ENCODE data around the gene VIL1. TPM values are rescaled to one million over a fixed set of nuclear protein-coding genes. Genes with fewer than 3 reads are reported as not detected.
A peak's percentile ranks its signal among the peaks of the same experiment; 100 is the strongest.

The VIL1 gene
- total and polyA plus RNA-seq, 2 of the 13 experiments (the other 11 are each of a cell fraction or from before 2014, with no cell fraction given) = 287 to 301 TPM

DNA sequence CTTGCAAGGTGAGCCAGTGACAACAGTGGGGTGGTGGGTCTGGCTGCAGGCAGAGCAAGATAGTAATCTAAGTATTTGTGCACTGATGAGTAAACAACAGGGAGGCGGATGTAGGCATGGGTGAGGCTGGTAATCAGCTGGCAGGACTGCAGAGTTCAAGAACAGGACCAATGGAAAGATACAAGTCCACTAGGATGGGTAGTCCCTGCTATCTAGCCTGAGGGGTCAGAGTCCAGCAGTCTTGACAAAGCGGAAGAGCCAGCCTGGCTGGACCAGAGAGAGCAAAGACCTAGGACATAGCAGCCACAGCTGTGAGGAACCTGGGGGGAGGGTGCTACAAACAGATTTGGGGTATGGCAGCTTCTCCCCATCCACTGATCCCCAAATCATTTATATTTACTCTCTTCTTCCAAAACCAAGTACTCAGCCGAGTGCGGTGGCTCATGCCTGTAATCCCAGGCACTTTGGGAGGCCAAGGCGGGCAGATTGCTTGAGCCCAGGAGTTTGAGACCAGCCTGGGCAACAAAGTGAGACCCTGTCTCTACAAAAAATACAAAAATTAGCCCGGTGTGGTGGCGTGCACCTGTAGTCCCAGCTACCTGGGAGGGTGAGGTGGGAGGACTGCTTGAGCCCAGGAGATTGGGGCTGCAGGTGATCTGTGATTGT is 25.9 kb downstream of the VIL1 start (continued):
- TF ChIP-seq HMGXB3 (CRISPR knock-in tag; IDR thresholded peaks at IDR 0.05; ENCODE audit: borderline replicate concordance) (peak; percentile 80; the same call in 1 of the 2 replicates), NFIB (CRISPR knock-in tag; IDR thresholded peaks at IDR 0.05; ENCODE audit: borderline replicate concordance) (no peak), CTCF (CRISPR knock-in tag; IDR thresholded peaks at IDR 0.05) (peak; percentile 36), ZSCAN21 (CRISPR knock-in tag; IDR thresholded peaks at IDR 0.05; ENCODE audit: borderline replicate concordance) (peak; percentile 87), KMT2A (CRISPR knock-in tag; IDR thresholded peaks at IDR 0.05) (no peak), ZNF124 (CRISPR knock-in tag; IDR thresholded peaks at IDR 0.05) (peak; percentile 43; the same call in 1 of the 2 replicates), NR2F6 (IDR thresholded peaks at IDR 0.05) (peak; percentile 92), NR2F6 (CRISPR knock-in tag; IDR thresholded peaks at IDR 0.05) (peak; percentile 94), RFX5 (IDR thresholded peaks at IDR 0.05; ENCODE audit: low read depth, low read length) (no peak), ZNF33A (CRISPR knock-in tag; IDR thresholded peaks at IDR 0.05; ENCODE audit: borderline replicate concordance) (no peak), SIX1 (CRISPR knock-in tag; IDR thresholded peaks at IDR 0.05; ENCODE audit: borderline replicate concordance) (peak; percentile 63; the same call in 1 of the 2 replicates), ZBTB3 (CRISPR knock-in tag; IDR thresholded peaks at IDR 0.05; ENCODE audit: borderline replicate concordance, low read depth) (peak; percentile 90), PAX8 (CRISPR knock-in tag; IDR thresholded peaks at IDR 0.05; ENCODE audit: borderline replicate concordance) (peak; percentile 95; the same call in 1 of the 2 replicates), ZNF570 (CRISPR knock-in tag; IDR thresholded peaks at IDR 0.05; ENCODE audit: borderline replicate concordance) (no peak), ZNF275 (CRISPR knock-in tag; IDR thresholded peaks at IDR 0.05; ENCODE audit: borderline replicate concordance) (peak; percentile 92; the same call in 1 of the 2 replicates), SNRNP70 (IDR thresholded peaks at IDR 0.05; ENCODE audit: low read depth, low read length) (no peak), ATF2 (CRISPR knock-in tag; IDR thresholded peaks at IDR 0.05) (peak; percentile 86)
- TF ChIP-seq, protein P1, sequence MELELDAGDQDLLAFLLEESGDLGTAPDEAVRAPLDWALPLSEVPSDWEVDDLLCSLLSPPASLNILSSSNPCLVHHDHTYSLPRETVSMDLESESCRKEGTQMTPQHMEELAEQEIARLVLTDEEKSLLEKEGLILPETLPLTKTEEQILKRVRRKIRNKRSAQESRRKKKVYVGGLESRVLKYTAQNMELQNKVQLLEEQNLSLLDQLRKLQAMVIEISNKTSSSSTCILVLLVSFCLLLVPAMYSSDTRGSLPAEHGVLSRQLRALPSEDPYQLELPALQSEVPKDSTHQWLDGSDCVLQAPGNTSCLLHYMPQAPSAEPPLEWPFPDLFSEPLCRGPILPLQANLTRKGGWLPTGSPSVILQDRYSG (CRISPR knock-in tag; IDR thresholded peaks at IDR 0.05) = no peak

Measured in HepG2 (cell line).